BJ (cell line): Measurements from ENCODE around the gene NAA15. TPM values are rescaled to one million over a fixed set of nuclear protein-coding genes. Genes with fewer than 3 reads are reported as not detected.

Experiments
- CTCF ChIA-PET: fragments of 350-600 bp; formaldehyde crosslinking; extraction: SDS; loops from one replicate; lab custom pipeline; 2021; ENCODE audit warnings: antibody characterized with exemption, inconsistent platforms; lab: Yijun Ruan, JAX
- POLR2A ChIA-PET: fragments of 300-600 bp; sonication (Branson Sonifier 250); formaldehyde crosslinking; extraction: SDS; loops from one replicate; lab custom pipeline; 2021; ENCODE audit warnings: antibody characterized with exemption; lab: Charles Lee
- DNase-seq: peaks from one replicate; pipeline ENCODE4 v3.0.0-alpha.2; 2011; ENCODE audit warnings: low read depth
- H3K27me3 ChIP-seq: 2 replicates; pipeline ENCODE4 v1.6.0; 2011; ENCODE audit warnings: low read length; ENCODE audit not compliant: control insufficient read depth, insufficient read depth
- H3K36me3 ChIP-seq: 2 replicates; pipeline ENCODE4 v1.5.1; 2011; ENCODE audit warnings: low read length; ENCODE audit not compliant: control insufficient read depth, insufficient read depth
- H3K4me3 ChIP-seq: 2 replicates; pipeline ENCODE4 v1.5.1; 2011; ENCODE audit warnings: low read depth, mild to moderate bottlenecking, control low read depth, low read length
- polyA plus RNA-seq: library from polyadenylated mRNA; depleted of rRNA; stranded (reverse); fragments of >200 nt; gene quantifications from 2 replicates; pipeline ENCODE4 v1.2.3, GENCODE V29; 2011
- TF ChIP-seq, protein P1 (sequence below): IDR thresholded peaks from 2 replicates; pipeline ENCODE4 v1.5.1; 2011; ENCODE audit warnings: low read depth, mild to moderate bottlenecking, control low read depth, inconsistent platforms, low read length, moderate library complexity; ENCODE audit not compliant: insufficient read depth

Gene NAA15
- polyA plus RNA-seq, 1 experiment = 5.3 TPM

DNA sequence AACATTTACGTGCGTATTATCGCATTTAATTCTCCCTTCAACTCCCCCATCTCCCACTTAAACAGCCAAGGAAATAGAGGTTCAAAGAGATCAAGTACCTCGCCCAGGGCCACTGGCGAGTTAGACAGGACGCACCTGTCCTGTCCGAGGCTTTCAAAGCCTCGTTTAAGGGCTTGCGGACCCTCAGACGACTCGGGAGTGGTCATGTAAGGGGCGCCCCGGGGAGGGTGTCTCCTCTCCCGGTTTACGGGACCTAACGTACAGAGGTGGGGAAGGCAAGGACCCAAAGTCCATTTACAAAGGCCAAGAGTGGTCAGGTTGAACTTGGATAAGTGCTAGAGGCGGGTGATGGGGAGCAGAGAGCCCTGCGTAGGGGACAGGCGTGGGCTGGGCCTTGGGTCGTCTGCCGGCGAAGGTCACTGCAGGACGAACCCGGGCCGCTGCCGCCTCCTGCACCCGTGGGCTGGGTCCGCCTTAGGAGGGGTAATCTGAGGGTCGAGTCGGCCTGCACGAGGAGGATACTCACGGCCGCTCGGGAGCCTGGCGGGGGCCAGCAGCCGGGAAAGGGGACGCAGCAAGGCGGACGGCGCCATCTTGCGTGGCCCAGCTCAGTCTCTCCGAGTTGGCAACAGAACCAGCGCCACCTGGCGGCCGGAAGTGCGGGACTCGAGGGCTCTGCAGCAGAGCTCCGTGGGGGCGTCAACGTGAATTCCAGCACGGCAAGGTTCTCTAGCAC is 5.9 kb upstream of the NAA15 start:
- Histone ChIP-seq H3K27me3 (no peaks in the 10 kb centered on the region), H3K4me3 (peak overlapping the region; percentile 70), H3K36me3 (no peaks in the 10 kb centered on the region)
- ChIA-PET CTCF (interaction anchor here (0.6 to 3.4 kb wide), 33 partner anchors 10 to 1022 kb away, joined by 3 to 20 read pairs (median 4); partner anchors contain the start of gene MGARP), POLR2A (interaction anchor here (0.7 kb wide), 1 partner anchor 265 kb away, joined by 3 read pairs; no protein-coding TSS in a partner anchor)
- TF ChIP-seq, protein P1, sequence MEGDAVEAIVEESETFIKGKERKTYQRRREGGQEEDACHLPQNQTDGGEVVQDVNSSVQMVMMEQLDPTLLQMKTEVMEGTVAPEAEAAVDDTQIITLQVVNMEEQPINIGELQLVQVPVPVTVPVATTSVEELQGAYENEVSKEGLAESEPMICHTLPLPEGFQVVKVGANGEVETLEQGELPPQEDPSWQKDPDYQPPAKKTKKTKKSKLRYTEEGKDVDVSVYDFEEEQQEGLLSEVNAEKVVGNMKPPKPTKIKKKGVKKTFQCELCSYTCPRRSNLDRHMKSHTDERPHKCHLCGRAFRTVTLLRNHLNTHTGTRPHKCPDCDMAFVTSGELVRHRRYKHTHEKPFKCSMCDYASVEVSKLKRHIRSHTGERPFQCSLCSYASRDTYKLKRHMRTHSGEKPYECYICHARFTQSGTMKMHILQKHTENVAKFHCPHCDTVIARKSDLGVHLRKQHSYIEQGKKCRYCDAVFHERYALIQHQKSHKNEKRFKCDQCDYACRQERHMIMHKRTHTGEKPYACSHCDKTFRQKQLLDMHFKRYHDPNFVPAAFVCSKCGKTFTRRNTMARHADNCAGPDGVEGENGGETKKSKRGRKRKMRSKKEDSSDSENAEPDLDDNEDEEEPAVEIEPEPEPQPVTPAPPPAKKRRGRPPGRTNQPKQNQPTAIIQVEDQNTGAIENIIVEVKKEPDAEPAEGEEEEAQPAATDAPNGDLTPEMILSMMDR = peak; percentile 97
- no peak for DNase-seq

DNA sequence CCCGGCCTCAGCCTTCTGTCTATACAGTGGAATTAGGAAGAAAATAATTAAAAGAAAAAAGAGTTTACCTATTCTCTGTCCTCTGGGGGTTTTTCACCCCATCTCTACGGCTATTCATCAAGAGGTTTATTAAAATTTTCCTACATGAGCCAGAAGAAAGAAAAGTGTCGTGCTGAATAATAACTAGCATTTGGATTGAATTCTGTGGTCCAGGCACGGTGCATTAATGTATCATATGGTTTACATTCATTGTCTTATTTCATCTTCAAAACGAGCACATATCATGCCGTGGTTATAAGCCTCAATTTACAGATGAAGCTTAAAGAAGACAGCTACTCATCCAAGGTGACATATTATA is 5.4 kb upstream of the NAA15 start:
- no peaks in the 10 kb centered on the region for H3K36me3 ChIP-seq
- TF ChIP-seq, protein P1 = no peak
- DNase-seq = no peak
- ChIA-PET CTCF (interaction anchor here (0.6 to 3.4 kb wide), 33 partner anchors 11 to 1023 kb away, joined by 3 to 20 read pairs (median 4); partner anchors contain the start of gene MGARP), POLR2A (interaction anchor here (0.7 kb wide), 1 partner anchor 266 kb away, joined by 3 read pairs; no protein-coding TSS in a partner anchor)
- H3K4me3 ChIP-seq = no peak overlapping the region
- H3K27me3 ChIP-seq = no peaks in the 10 kb centered on the region

GRCh38 chr4:139297001-139297410 is 4.3 kb upstream of the NAA15 start:
- ChIA-PET POLR2A (no interaction called here), CTCF (interaction anchor here (1.0 to 3.4 kb wide), 11 partner anchors 15 to 197 kb away, joined by 3 to 20 read pairs (median 5); partner anchors contain the start of gene MGARP)
- Histone ChIP-seq H3K27me3 (no peaks in the 10 kb centered on the region), H3K36me3 (no peaks in the 10 kb centered on the region), H3K4me3 (no peak overlapping the region)
- TF ChIP-seq, protein P1 = no peak
- DNase-seq = no peak

DNA sequence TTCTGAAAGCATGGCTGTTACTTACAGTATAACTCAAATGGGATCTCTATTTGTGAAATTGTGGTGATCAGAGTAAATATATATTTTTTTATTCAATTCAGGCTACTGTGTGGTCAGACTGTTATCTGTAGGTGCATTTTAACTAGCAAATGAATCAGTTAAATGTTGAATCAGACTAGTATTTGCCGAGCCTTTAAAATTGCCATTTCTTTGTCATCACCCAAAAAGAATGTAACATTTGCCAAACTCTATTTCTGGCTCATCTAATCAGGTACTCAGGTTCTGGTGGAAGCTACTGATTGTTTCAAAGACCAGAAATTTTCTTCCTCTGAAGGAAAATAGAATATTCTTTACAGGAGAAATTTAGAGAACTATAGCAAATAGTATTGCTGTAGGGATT is 1.8 kb upstream of the NAA15 start:
- no peak for DNase-seq
- POLR2A ChIA-PET = no interaction called here
- H3K4me3 ChIP-seq = no peak overlapping the region

More for the DNA sequence above, 1.8 kb upstream of the NAA15 start:
- TF ChIP-seq, protein P1 = no peak
- CTCF ChIA-PET = interaction anchor here (0.6 to 2.5 kb wide), 2 partner anchors 10 to 72 kb away, joined by 3 to 13 read pairs; no protein-coding TSS in a partner anchor
- no peaks in the 10 kb centered on the region for H3K36me3 ChIP-seq
- H3K27me3 ChIP-seq = no peaks in the 10 kb centered on the region
